GM12892 (cell line): ENCODE results near the gene SBK2.
"Not testable (repeated sequence)": the region's sequence is repeated elsewhere in the genome, so short reads cannot be mapped to it uniquely, and the experiment has no call there.

Source experiments
- DNase-seq: peaks from one replicate; pipeline ENCODE4 v3.0.0; 2011; ENCODE audit not compliant: insufficient read length
- FAIRE-seq: peaks from 2 replicates; lab custom pipeline; 2011; peaks lifted over from hg19 to GRCh38; lab: Jason Lieb, UNC
- POLR2A ChIP-seq: IDR thresholded peaks from 2 replicates; pipeline ENCODE4 v1.6.1; 2011; ENCODE audit warnings: low read depth, low read length, control low read depth
- POLR2AphosphoS5 ChIP-seq: IDR thresholded peaks from 2 replicates; pipeline ENCODE4 v1.6.1; 2011; ENCODE audit warnings: low read depth, low read length, control low read depth
- TAF1 ChIP-seq: IDR thresholded peaks from 2 replicates; pipeline ENCODE4 v1.6.1; 2011; ENCODE audit warnings: low read depth, mild to moderate bottlenecking, control low read depth, low read length, borderline replicate concordance

Gene SBK2

GRCh38 chr19:55504252-55504603 lies 32.7 kb downstream of the SBK2 start:
- no peak for FAIRE-seq
- no peak for DNase-seq
- TF ChIP-seq TAF1 (no peak), POLR2AphosphoS5 (no peak), POLR2A (no peak)

- FAIRE-seq: peak; percentile 99
- peak; percentile 100 for DNase-seq
- TF ChIP-seq TAF1 (0 out of 2 replicates have a peak, but pooled peaks have one; percentile 23), POLR2AphosphoS5 (no peak)
These were observed 33.3 kb downstream of the SBK2 start for GRCh38 chr19:55503502-55504251.

DNA sequence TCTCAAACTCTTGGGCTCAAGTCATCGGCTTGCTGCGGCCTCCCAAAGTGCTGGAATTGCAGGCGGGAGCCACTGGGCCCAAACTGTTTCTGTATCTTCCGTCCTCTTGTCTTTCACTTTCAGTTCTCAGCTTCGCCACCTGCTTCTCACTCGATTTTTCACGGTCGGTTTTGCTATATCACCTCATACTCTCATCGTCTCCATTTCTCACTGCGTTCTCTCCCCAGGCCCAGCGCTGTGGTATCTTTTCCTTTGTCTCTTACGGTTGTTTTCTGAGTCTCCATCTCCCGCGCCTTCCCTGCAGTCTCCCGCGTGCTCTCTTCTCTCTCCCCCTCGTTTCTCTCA lies 33.8 kb downstream of the SBK2 start:
- DNase-seq (no peak), FAIRE-seq (no peak)
- no peak for TF ChIP-seq POLR2A
- no peak for TF ChIP-seq TAF1
- TF ChIP-seq POLR2AphosphoS5: no peak

DNA sequence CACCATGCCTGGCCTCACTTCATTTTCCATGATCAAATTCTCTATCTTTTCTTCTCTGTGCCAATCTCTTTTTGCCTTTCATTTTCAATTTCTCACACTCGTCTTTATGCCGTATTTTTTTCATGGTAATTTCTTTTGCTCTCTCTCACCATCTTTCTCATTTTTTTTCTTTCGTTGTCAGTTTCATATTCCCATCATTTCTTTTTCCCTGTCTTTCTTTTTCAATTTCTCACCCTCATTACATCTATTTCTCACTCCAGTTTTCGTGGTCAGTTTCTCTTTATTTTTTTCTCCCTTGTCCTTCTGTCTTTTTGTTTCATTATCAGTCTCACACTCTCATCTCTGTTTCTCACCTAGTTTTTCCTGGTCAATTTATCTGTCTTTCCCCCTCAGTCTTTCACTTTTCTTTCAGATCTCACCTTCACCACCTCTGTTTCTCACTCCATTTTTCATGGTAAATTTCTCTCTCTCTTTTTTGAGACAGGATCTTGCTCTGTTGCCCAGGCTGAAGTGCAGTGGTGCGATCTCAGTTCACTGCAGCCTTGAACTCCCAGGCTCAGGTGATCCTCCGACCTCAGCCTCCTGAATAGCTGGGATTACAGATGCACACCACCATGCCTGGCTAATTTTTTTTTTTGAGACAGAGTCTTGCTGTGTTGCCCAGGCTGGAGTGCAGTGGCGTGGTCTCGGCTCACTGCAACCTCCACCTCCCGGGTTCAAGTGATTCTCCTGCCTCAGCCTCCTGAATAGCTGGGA lies 34.6 kb downstream of the SBK2 start:
- DNase-seq (no peak), FAIRE-seq (no peak)
- no peak for TF ChIP-seq POLR2AphosphoS5
- no peak for TF ChIP-seq TAF1
- TF ChIP-seq POLR2A: no peak

DNA sequence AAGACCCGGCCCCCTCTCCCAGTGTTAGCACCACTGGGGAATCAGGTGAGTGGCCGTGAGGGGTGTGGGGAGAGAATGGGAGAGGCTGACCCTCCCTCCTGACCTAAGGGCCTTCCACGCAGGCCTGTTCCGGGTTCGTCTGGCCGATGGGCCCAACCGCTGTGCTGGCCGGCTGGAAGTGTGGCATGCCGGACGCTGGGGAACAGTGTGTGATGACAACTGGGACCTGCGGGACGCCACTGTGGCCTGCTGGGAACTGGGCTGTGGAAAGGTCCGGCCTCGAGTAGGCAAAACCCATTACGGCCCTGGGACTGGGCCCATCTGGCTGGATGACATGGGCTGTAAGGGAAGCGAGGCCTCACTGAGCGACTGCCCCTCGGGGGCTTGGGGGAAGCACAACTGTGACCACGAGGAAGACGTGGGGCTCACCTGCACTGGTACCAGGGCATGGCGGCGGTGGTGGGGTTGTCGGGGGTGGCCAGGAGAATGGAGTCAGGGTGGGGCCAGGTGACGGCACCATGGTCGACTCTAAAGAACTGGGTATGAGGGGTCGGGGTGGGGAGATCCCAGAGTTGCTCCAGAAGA lies 36.5 kb downstream of the SBK2 start:
- TF ChIP-seq POLR2A (no peak), TAF1 (no peak), POLR2AphosphoS5 (no peak)
- DNase-seq (no peak), FAIRE-seq (no peak)

DNA sequence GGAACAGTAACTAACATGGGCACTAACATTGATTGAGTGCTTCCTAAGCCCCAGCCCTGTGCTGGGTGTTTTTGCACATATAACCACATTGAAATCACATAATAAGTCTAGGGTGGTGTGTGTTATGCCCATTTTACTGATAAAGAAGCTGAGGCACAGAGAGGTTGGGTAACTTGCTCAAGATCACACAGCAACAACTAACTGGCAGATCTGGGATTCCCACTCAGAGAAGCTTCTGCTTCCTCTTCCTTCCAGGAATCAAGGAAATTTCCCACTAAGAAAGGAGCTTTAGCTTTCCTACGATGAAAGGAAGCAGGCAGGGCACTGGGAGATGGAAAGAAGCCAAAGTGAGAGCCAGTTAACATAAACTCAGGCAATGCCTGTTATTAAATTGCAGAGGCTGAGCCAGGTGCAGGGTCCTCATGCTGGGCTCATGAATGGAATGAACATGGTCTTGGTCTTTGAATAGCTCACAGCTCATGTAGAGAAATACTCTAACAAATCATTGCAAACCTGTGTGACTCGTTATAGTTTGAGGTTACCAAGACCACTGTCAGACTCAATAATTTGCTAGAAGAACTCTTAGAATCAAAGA lies 38.6 kb downstream of the SBK2 start:
- DNase-seq: no peak
- TF ChIP-seq POLR2A (no peak), TAF1 (no peak), POLR2AphosphoS5 (no peak)
- FAIRE-seq: no peak

GRCh38 chr19:55497763-55498162 lies 39.2 kb downstream of the SBK2 start:
- no peak for TF ChIP-seq POLR2AphosphoS5
- TF ChIP-seq TAF1: no peak
- TF ChIP-seq POLR2A: no peak
- FAIRE-seq (no peak), DNase-seq (no peak)

GRCh38 chr19:55496820-55497219 lies 40.1 kb downstream of the SBK2 start:
- FAIRE-seq, DNase-seq: not testable (repeated sequence)

GRCh38 chr19:55495646-55496349 lies 41.1 kb downstream of the SBK2 start:
- FAIRE-seq (no peak), DNase-seq (no peak)
- TF ChIP-seq POLR2AphosphoS5 (no peak), TAF1 (no peak), POLR2A (no peak)

DNA sequence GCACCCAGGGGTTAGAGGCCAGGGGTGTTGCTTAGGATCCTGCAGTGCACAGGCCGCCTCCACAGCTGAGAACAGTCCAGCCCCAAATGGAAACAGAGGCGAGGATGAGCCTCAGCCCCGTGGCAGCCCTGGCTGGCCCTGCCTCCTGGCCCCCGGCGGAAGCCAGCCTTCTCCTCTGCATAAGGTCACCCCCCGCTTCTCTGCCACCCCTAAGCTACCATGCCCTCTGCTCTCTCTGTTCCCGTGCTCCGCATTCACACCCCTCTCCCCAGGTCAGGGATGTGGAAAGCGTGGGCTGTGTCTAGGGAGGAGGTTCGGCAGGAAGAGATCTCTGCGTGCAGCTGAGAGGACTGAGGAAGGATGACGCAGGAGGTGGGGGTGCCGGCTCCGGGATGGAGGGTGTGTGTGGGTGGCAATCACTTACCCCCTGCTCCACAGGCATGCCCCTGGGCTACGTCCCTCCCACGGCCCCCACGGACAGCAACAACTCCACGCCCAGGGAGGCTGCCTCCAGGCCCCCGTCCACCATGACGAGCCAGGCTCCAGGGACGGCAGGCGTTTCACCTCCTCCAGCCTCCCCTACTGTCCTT lies 42.7 kb downstream of the SBK2 start:
- FAIRE-seq: no peak
- TF ChIP-seq POLR2A (no peak), TAF1 (no peak), POLR2AphosphoS5 (no peak)
- no peak for DNase-seq
